ENCODE results near the gene LMO7. TPM values are rescaled to one million over a fixed set of nuclear protein-coding genes. Genes with fewer than 3 reads are reported as not detected.

The LMO7 gene
- total and polyA plus RNA-seq, 2 of the 8 experiments (the other 6 are each of a cell fraction or from before 2014, with no cell fraction given) = 8.1 to 28.3 TPM

- TF ChIP-seq NANOG (IDR thresholded peaks at IDR 0.05; ENCODE audit: insufficient read depth, low read depth, low read length, poor library complexity, severe bottlenecking) = no peak
- no peak for TF ChIP-seq RAD21 (IDR thresholded peaks at IDR 0.05 in 1 of 2, conservative IDR thresholded peaks at IDR 0.05 in 1 of 2; ENCODE audit: low read depth in 2 of 2, low read length in 2 of 2)
- no peak for TF ChIP-seq JUN (IDR thresholded peaks at IDR 0.05; ENCODE audit: low read depth, low read length)
Observed at GRCh38 chr13:75901501-75901900, 265.4 kb downstream of the LMO7 start (continued).
